Activated CD4-positive, alpha-beta T cell treated with anti-CD3 and anti-CD28 coated beads for 36 hours (primary cell): ENCODE measurements around the gene TBC1D9B. TPM values are rescaled to one million over a fixed set of nuclear protein-coding genes. Genes with fewer than 3 reads are reported as not detected.
"Not testable (repeated sequence)": the region's sequence is repeated elsewhere in the genome, so short reads cannot be mapped to it uniquely, and the experiment has no call there.

ENCODE experiments used
- ATAC-seq: fragments of 200-7000 bp; cut with Tn5 transposase; one replicate; pipeline ENCODE4 v1.10.0; 2021; ENCODE audit warnings: mild to moderate bottlenecking, moderate library complexity
- CTCF ChIA-PET: fragments of 350-600 bp; sonication (Branson Sonifier 250); formaldehyde crosslinking; loops from one replicate; lab custom pipeline; 2021; ENCODE audit warnings: antibody characterized with exemption; lab: Charles Lee
- POLR2A ChIA-PET: fragments of 350-600 bp; sonication (Branson Sonifier 250); formaldehyde crosslinking; loops from one replicate; lab custom pipeline; 2021; ENCODE audit warnings: antibody characterized with exemption, inconsistent platforms; lab: Charles Lee
- DNase-seq: peaks from one replicate; pipeline ENCODE4 v3.0.0-alpha.2; 2020
- H3K27ac Mint-ChIP-seq: one replicate; pipeline ENCODE4 v1.8.0; 2021; ENCODE audit warnings: mixed read lengths
- H3K27me3 Mint-ChIP-seq: one replicate; pipeline ENCODE4 v1.8.0; 2021; ENCODE audit warnings: mixed read lengths
- H3K36me3 Mint-ChIP-seq: one replicate; pipeline ENCODE4 v1.8.0; 2021; ENCODE audit warnings: low read depth, mixed read lengths
- H3K4me1 Mint-ChIP-seq: one replicate; pipeline ENCODE4 v1.8.0; 2021; ENCODE audit warnings: mixed read lengths
- H3K4me3 Mint-ChIP-seq: one replicate; pipeline ENCODE4 v1.8.0; 2021; ENCODE audit warnings: mild to moderate bottlenecking, moderate library complexity, mixed read lengths
- H3K9me3 Mint-ChIP-seq: one replicate; pipeline ENCODE4 v1.8.0; 2021; ENCODE audit warnings: low read depth, mixed read lengths
- intact Hi-C, 2 experiments: fragments of 100-400 bp; cut with DNase I in 1 of 2; cut with micrococcal nuclease in 1 of 2; formaldehyde crosslinking; loops; one replicate each; pipeline versions ENCODE4 v1.14.2 to v1.15.1; 2022 to 2024; cut with DNase I, micrococcal nuclease
- total RNA-seq, 2 experiments: library from RNA; stranded (reverse); gene quantifications; one replicate each; pipeline ENCODE4 v1.2.3, GENCODE V29; 2021

TBC1D9B gene
- total RNA-seq, 2 experiments from 2014 or later = 103 to 121 TPM

GRCh38 chr5:179852993-179853547 is 54.6 kb downstream of the TBC1D9B start:
- Mint-ChIP-seq H3K4me3 (no peak overlapping the region), H3K36me3 (peaks cover 12% of the 10 kb centered on the region), H3K4me1 (peaks cover 6% of the 10 kb centered on the region), H3K9me3 (no peaks in the 10 kb centered on the region), H3K27me3 (no peaks in the 10 kb centered on the region), H3K27ac (no peak overlapping the region)
- intact Hi-C loops = no loop called here
- DNase-seq (no peak), ATAC-seq (no peak)
- CTCF ChIA-PET = interaction anchor here (0.6 kb wide), 2 partner anchors 55 to 159 kb away, joined by 3 read pairs; no protein-coding TSS in a partner anchor
- POLR2A ChIA-PET = no interaction called here

DNA sequence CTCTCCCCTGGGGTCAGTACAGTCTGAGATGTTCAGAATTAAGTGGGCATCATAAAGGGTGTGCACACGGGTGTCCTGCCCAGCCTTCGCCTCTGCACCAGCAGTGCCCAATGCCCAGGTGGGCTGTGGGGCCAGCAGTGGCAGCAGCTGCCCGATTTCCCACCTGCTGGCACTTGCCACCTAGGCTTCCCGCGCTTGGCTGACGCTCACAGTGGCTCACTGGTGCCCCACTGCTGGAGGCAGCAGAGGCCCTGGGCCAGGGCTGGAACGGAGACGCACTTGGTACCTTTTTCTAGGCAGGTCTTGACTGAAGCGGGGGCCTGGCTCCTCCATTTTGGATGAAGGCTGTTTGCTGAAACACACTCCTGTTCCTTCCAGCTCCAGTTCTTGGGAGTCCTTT is 66.1 kb downstream of the TBC1D9B start:
- Mint-ChIP-seq H3K9me3 (peaks cover 8% of the 10 kb centered on the region), H3K27ac (peak overlapping the region; percentile 10), H3K4me1 (peaks cover 7% of the 10 kb centered on the region), H3K36me3 (peaks cover 31% of the 10 kb centered on the region), H3K27me3 (no peaks in the 10 kb centered on the region), H3K4me3 (no peak overlapping the region)
- intact Hi-C loops = no loop called here
- DNase-seq (no peak), ATAC-seq (no peak)
- CTCF ChIA-PET = no interaction called here
- POLR2A ChIA-PET = no interaction called here

GRCh38 chr5:179840766-179841165 is 66.9 kb downstream of the TBC1D9B start:
- CTCF ChIA-PET = interaction anchor here (0.7 kb wide), 1 partner anchor 10 kb away, joined by 3 read pairs; no protein-coding TSS in a partner anchor
- ATAC-seq = no peak
- no peak for DNase-seq
- Mint-ChIP-seq H3K4me1 (peaks cover 16% of the 10 kb centered on the region), H3K9me3 (peaks cover 5% of the 10 kb centered on the region), H3K4me3 (no peak overlapping the region), H3K27ac (no peak overlapping the region), H3K27me3 (no peaks in the 10 kb centered on the region), H3K36me3 (peaks cover 33% of the 10 kb centered on the region)
- intact Hi-C loops = no loop called here
- POLR2A ChIA-PET = no interaction called here

GRCh38 chr5:179840321-179840720 is 67.4 kb downstream of the TBC1D9B start:
- Mint-ChIP-seq H3K36me3 (peaks cover 36% of the 10 kb centered on the region), H3K4me3 (no peak overlapping the region), H3K27ac (no peak overlapping the region), H3K27me3 (no peaks in the 10 kb centered on the region), H3K9me3 (peaks cover 3% of the 10 kb centered on the region), H3K4me1 (peaks cover 17% of the 10 kb centered on the region)
- DNase-seq = no peak
- ChIA-PET POLR2A (no interaction called here), CTCF (no interaction called here)
- no peak for ATAC-seq
- intact Hi-C loops = no loop called here

- no peaks in the 10 kb centered on the region for H3K27me3 Mint-ChIP-seq
- H3K9me3 Mint-ChIP-seq = no peaks in the 10 kb centered on the region
- ChIA-PET CTCF (no interaction called here), POLR2A (no interaction called here)
- no peak overlapping the region for H3K27ac Mint-ChIP-seq
- H3K4me3 Mint-ChIP-seq = no peak overlapping the region
- no peak for DNase-seq
- H3K4me1 Mint-ChIP-seq = peaks cover 17% of the 10 kb centered on the region
- H3K36me3 Mint-ChIP-seq = peaks cover 32% of the 10 kb centered on the region
- ATAC-seq = no peak
- intact Hi-C loops = loop anchor here in 1 of 2 experiments (5.0 kb wide), 1 partner anchor 37 kb away; no protein-coding TSS in a partner anchor
Measured at GRCh38 chr5:179839328-179840256, 68.1 kb downstream of the TBC1D9B start.

DNA sequence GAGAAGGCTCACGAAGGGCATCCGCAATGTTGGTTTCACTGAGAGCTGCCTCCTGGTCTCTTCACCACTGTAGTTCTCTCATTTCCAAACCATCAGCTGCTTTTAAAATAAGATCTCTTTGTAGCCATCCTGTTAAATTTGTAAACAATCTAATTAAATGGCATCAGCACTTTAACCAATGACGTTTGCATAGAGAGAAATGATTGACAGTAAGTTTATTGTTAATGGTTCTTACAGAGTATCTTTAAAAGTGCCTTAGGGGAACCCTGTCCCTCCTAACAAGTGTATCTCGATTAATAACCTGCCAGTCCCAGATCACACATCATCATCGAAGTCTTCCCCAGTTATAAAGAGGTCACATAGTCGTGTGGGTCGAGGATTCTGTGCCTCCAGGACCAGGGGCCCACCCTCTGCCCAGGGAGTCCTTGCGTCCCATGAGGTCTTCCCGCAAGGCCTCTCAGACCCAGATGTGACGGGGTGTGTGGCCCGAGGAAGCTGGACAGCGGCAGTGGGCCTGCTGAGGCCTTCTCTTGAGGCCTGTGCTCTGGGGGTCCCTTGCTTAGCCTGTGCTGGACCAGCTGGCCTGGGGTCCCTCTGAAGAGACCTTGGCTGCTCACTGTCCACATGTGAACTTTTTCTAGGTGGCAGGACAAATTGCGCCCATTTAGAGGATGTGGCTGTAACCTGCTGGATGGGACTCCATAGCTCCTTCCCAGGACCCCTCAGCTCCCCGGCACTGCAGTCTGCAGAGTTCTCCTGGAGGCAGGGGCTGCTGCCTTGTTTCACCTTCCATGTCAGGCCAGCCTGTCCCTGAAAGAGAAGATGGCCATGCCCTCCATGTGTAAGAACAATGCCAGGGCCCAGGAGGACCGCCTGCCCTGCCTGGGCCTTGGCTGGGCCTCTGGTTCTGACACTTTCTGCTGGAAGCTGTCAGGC is 70.4 kb downstream of the TBC1D9B start:
- Mint-ChIP-seq H3K4me3 (no peak overlapping the region), H3K36me3 (peaks cover 44% of the 10 kb centered on the region), H3K27ac (peak overlapping the region; percentile 89), H3K27me3 (no peaks in the 10 kb centered on the region), H3K9me3 (no peaks in the 10 kb centered on the region), H3K4me1 (peaks cover 17% of the 10 kb centered on the region)
- ChIA-PET POLR2A (interaction anchor here (1.0 kb wide), 1 partner anchor 10 kb away, joined by 4 read pairs; no protein-coding TSS in a partner anchor), CTCF (interaction anchor here (0.7 to 1.4 kb wide), 8 partner anchors 10 to 140 kb away, joined by 3 to 5 read pairs (median 4); partner anchors contain the start of gene SQSTM1)
- intact Hi-C loops = loop anchor here in 1 of 2 experiments (5.0 kb wide), 1 partner anchor 35 kb away; no protein-coding TSS in a partner anchor
- DNase-seq = no peak
- no peak for ATAC-seq

DNA sequence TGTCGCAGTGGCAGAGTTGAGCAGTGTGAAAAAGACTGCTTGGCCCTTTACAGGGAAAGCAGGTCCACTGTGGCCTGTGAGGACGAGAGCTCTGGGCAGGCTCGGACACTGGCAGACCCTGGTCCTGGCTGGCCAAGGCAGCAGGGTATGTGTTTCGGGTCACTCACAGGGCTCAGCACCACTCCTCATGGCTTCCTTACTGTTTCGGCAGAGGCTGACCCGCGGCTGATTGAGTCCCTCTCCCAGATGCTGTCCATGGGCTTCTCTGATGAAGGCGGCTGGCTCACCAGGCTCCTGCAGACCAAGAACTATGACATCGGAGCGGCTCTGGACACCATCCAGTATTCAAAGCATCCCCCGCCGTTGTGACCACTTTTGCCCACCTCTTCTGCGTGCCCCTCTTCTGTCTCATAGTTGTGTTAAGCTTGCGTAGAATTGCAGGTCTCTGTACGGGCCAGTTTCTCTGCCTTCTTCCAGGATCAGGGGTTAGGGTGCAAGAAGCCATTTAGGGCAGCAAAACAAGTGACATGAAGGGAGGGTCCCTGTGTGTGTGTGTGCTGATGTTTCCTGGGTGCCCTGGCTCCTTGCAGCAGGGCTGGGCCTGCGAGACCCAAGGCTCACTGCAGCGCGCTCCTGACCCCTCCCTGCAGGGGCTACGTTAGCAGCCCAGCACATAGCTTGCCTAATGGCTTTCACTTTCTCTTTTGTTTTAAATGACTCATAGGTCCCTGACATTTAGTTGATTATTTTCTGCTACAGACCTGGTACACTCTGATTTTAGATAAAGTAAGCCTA is 71.3 kb downstream of the TBC1D9B start:
- DNase-seq (peak; percentile 79), ATAC-seq (peak; percentile 98)
- intact Hi-C loops = loop anchor here (1.0 to 5.0 kb wide), 3 partner anchors 22 to 34 kb away; partner anchors contain the start of gene MRNIP (in 1 of the 2)
- peaks cover 19% of the 10 kb centered on the region for H3K4me1 Mint-ChIP-seq
- H3K36me3 Mint-ChIP-seq = peaks cover 47% of the 10 kb centered on the region
- ChIA-PET POLR2A (interaction anchor here (1.0 kb wide), 1 partner anchor 9 kb away, joined by 4 read pairs; no protein-coding TSS in a partner anchor), CTCF (interaction anchor here (0.7 to 1.4 kb wide), 8 partner anchors 9 to 139 kb away, joined by 3 to 5 read pairs (median 4); partner anchors contain the start of gene SQSTM1)
- H3K9me3 Mint-ChIP-seq = no peaks in the 10 kb centered on the region
- H3K27me3 Mint-ChIP-seq = no peaks in the 10 kb centered on the region
- no peak overlapping the region for H3K4me3 Mint-ChIP-seq
- H3K27ac Mint-ChIP-seq = peak overlapping the region; percentile 89

DNA sequence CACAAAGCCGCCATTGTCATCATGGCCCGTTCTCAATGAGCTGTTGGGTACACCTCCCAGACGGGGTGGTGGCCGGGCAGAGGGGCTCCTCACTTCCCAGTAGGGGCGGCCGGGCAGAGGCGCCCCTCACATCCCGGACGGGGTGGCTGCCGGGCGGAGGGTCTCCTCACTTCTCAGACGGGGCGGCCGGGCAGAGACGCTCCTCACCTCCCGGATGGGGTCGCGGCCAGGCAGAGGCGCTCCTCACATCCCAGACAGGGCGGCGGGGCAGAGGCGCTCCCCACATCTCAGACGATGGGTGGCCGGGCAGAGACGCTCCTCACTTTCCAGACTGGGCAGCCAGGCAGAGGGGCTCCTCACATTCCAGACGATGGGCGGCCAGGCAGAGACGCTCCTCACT is 72.8 kb downstream of the TBC1D9B start:
- POLR2A ChIA-PET = interaction anchor here (0.6 kb wide), 1 partner anchor 9 kb away, joined by 3 read pairs; no protein-coding TSS in a partner anchor
- not testable (repeated sequence) for H3K27ac Mint-ChIP-seq

DNA sequence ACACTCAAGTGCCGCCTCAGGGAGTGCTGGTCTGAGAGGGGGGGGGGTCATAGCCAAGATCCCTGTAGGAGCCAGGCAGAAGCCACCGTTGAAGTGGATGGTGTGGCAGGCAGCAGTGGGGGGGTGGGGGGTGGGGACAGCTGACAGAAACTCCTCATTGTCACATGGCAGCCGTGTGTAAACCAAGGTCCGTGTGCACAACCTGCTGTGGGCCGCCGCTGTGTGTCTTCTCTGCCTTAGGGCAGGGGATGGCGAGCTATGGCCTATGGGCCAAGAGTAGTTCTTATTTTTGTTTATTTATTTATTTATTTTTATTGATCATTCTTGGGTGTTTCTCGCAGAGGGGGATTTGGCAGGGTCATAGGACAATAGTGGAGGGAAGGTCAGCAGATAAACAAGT is 73.6 kb downstream of the TBC1D9B start:
- peaks cover 19% of the 10 kb centered on the region for H3K4me1 Mint-ChIP-seq
- no peaks in the 10 kb centered on the region for H3K27me3 Mint-ChIP-seq
- no peak for ATAC-seq
- CTCF ChIA-PET = no interaction called here
- peaks cover 53% of the 10 kb centered on the region for H3K36me3 Mint-ChIP-seq
- no peaks in the 10 kb centered on the region for H3K9me3 Mint-ChIP-seq
- H3K4me3 Mint-ChIP-seq = no peak overlapping the region
- intact Hi-C loops = no loop called here
- POLR2A ChIA-PET = no interaction called here
- H3K27ac Mint-ChIP-seq = no peak overlapping the region
- DNase-seq = no peak

More for the DNA sequence above, 72.8 kb downstream of the TBC1D9B start:
- Mint-ChIP-seq H3K36me3 (peaks cover 51% of the 10 kb centered on the region), H3K4me1 (peaks cover 19% of the 10 kb centered on the region)
- H3K27me3 Mint-ChIP-seq, CTCF ChIA-PET, DNase-seq, H3K9me3 Mint-ChIP-seq, ATAC-seq, H3K4me3 Mint-ChIP-seq: not testable (repeated sequence)
- intact Hi-C loops = loop anchor here in 1 of 2 experiments (5.0 kb wide), 1 partner anchor 33 kb away; no protein-coding TSS in a partner anchor

DNA sequence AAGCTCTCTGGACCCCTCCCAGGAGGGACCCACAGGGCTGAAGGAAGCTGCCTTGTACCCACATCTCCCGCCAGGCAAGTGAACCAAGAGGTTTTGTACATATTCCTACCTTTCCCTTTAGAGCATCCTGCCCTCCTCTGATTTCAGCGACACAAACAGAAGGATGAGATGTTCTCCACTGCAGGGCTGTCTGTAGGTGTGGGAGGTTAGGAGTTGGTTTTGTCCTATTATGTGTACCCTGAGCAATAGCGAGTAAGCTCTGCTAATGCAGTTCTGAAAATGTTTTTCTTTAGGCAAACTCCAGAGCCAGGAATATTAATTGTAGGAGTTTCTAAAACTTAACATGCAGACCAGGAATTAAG is 74.0 kb downstream of the TBC1D9B start:
- no peaks in the 10 kb centered on the region for H3K27me3 Mint-ChIP-seq
- H3K27ac Mint-ChIP-seq = peak overlapping the region; percentile 42
- ChIA-PET CTCF (no interaction called here), POLR2A (no interaction called here)
- H3K36me3 Mint-ChIP-seq = peaks cover 56% of the 10 kb centered on the region
- peaks cover 19% of the 10 kb centered on the region for H3K4me1 Mint-ChIP-seq
- DNase-seq = no peak
- intact Hi-C loops = no loop called here
- no peaks in the 10 kb centered on the region for H3K9me3 Mint-ChIP-seq
- no peak overlapping the region for H3K4me3 Mint-ChIP-seq
- no peak for ATAC-seq
